Progenitor cell of endocrine pancreas (in vitro differentiated cells): ENCODE measurements around the gene ATXN7L1. TPM values are rescaled to one million over a fixed set of nuclear protein-coding genes. Genes with fewer than 3 reads are reported as not detected.
"Not testable (repeated sequence)": the region's sequence is repeated elsewhere in the genome, so short reads cannot be mapped to it uniquely, and the experiment has no call there.

Experiments used
- DNase-seq: peaks from one replicate; pipeline ENCODE4 v3.0.0; 2021; ENCODE audit warnings: low spot score; ENCODE audit not compliant: unreplicated experiment
- H3K27ac Mint-ChIP-seq: 2 replicates; pipeline ENCODE4 v1.8.0; 2021; ENCODE audit warnings: mild to moderate bottlenecking, moderate library complexity, mixed read lengths
- H3K27me3 Mint-ChIP-seq: 2 replicates; pipeline ENCODE4 v1.8.0; 2021; ENCODE audit warnings: mixed read lengths
- H3K36me3 Mint-ChIP-seq: 2 replicates; pipeline ENCODE4 v1.8.0; 2022; ENCODE audit warnings: mixed read lengths; ENCODE audit not compliant: insufficient read depth
- H3K4me1 Mint-ChIP-seq: 2 replicates; pipeline ENCODE4 v1.8.0; 2021; ENCODE audit warnings: low read depth, mixed read lengths
- H3K4me3 Mint-ChIP-seq: 2 replicates; pipeline ENCODE4 v1.8.0; 2021; ENCODE audit warnings: low read depth, mild to moderate bottlenecking, moderate library complexity, mixed read lengths
- H3K9me3 Mint-ChIP-seq: 2 replicates; pipeline ENCODE4 v1.8.0; 2021; ENCODE audit warnings: low read depth, mixed read lengths
- CTCF ChIP-seq: fragments of 200-600 bp; sonication (generic); IDR thresholded peaks from one replicate; pipeline ENCODE4 v1.5.0; 2021; ENCODE audit warnings: antibody characterized with exemption, mild to moderate bottlenecking; ENCODE audit not compliant: unreplicated experiment
- total RNA-seq: library from RNA; stranded (reverse); gene quantifications from 2 replicates; pipeline ENCODE4 v1.2.1, GENCODE V29; 2021

The ATXN7L1 gene
- total RNA-seq, 1 donor from 2014 or later, result 18.3 TPM

- no peak for TF ChIP-seq CTCF
- Mint-ChIP-seq H3K27me3 (no peaks in the 10 kb centered on the region), H3K36me3 (peaks cover 9% of the 10 kb centered on the region), H3K4me1 (no peaks in the 10 kb centered on the region), H3K27ac (no peak overlapping the region), H3K4me3 (no peak overlapping the region), H3K9me3 (no peaks in the 10 kb centered on the region)
- no peak for DNase-seq
Measured at GRCh38 chr7:105610165-105610930, 266.1 kb downstream of the ATXN7L1 start.

DNA sequence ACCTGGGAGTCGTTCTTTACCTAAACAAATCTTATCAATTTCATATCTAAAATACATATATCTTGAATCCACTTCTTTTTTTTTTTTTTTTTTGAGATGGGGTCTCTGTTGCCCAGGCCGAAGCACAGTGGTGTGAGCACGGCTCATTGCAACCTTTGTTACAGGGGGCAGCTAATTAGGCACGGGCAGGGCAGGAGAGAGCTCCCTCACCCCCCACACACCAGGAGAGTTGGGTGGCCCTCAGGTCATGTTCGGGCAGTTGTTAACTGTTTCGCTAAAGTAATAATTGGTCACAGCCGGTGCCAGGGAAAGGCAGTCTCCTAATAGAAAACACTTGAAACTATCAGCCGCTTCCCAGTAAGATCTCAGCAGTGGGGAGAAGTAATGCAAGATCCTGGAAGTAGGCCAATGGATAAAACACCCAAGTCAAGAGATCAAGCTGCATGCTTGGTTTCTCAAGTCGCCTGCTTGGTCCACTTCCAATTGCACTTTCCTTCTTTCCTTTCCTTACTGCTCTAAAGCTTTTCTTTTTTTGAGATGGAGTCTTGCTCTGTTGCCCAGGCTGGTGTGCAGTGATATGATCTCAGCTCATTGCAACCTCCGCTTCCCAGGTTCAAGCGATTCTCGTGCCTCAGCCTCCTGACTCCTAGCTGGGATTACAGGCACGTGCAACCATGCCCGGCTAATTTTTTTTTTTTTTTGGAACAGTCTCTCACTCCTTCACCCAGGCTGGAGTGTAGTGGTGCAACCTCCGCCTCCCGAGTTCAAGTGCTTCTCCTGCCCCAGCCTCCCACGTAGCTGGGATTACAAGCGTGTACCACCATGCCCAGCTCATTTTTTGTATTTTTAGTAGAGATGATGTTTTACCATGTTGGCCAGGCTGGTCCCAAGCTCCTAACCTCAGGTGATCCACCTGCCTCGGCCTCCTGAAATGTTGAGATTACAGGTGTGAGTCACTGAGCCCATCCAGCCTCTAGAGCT, 273.8 kb downstream of the ATXN7L1 start:
- no peaks in the 10 kb centered on the region for H3K4me1 Mint-ChIP-seq
- no peak overlapping the region for H3K4me3 Mint-ChIP-seq
- peaks cover 2% of the 10 kb centered on the region for H3K36me3 Mint-ChIP-seq
- no peaks in the 10 kb centered on the region for H3K27me3 Mint-ChIP-seq
- H3K9me3 Mint-ChIP-seq, result no peaks in the 10 kb centered on the region
- no peak overlapping the region for H3K27ac Mint-ChIP-seq
- no peak for TF ChIP-seq CTCF
- no peak for DNase-seq

DNA sequence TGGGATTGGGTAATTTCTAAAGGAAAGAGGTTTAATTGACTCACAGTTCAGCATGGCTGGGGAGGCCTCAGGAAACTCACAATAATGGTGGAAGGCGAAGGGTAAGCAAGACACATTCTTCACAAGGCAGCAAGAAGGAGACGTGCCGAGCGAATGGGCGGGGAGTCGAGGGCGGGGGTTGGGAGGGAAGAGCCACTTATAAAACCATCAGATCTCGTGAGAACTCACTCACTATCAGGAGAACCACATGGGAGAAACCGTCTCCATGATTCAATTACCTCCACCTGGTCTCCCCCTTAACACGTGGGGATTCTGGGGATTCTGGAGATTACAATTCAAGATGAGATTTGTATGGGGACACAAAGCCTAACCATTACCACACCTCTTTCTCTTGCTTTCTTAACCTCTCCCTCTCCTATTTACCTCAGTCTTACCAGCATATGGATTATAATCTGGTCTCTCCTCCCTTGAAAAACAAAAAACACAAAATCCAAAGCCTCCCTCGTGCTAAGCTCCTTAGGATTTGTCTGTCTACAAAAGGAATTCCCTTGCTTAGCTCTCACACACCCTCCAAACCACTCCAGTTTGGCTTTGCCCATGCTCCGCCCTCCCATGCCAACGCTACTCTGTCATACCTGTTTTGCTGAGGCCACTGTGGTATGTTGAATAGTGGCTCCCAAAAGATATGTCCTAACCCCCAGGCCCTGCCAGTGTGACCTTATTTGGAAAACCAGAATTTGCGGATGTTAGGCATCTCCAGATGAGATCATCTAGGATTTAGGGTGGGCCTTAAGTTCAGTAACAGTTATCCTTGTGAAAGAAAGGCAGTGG, 275.5 kb downstream of the ATXN7L1 start:
- H3K27ac Mint-ChIP-seq, result no peak overlapping the region
- H3K9me3 Mint-ChIP-seq, result no peaks in the 10 kb centered on the region
- H3K27me3 Mint-ChIP-seq, result peaks cover 3% of the 10 kb centered on the region
- H3K4me1 Mint-ChIP-seq, result no peaks in the 10 kb centered on the region
- peaks cover 2% of the 10 kb centered on the region for H3K36me3 Mint-ChIP-seq
- no peak overlapping the region for H3K4me3 Mint-ChIP-seq
- DNase-seq, result no peak
- no peak for TF ChIP-seq CTCF

DNA sequence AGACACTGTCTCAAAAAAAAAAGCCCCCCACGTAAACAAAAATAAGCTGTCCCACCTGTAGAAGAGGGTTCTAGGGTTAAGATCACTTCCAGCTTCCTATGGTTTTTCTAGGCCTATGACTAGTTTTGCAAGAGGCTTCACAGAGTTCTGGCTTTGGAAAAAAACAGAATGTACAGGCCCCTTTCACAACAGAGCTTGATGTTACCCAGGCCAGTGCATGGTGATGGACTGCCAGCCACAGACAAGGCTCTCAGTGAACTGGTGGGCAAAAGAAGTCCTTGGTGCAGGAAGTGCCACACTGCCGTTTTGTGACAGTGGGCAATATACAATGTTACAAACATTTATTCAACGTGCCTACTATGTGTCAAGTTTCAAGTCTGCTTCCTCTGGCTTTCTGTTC, 276.8 kb downstream of the ATXN7L1 start:
- Mint-ChIP-seq H3K27me3 (peaks cover 3% of the 10 kb centered on the region), H3K4me3 (no peak overlapping the region), H3K27ac (no peak overlapping the region), H3K36me3 (peaks cover 2% of the 10 kb centered on the region), H3K9me3 (no peaks in the 10 kb centered on the region), H3K4me1 (no peaks in the 10 kb centered on the region)
- no peak for TF ChIP-seq CTCF
- DNase-seq, result no peak

DNA sequence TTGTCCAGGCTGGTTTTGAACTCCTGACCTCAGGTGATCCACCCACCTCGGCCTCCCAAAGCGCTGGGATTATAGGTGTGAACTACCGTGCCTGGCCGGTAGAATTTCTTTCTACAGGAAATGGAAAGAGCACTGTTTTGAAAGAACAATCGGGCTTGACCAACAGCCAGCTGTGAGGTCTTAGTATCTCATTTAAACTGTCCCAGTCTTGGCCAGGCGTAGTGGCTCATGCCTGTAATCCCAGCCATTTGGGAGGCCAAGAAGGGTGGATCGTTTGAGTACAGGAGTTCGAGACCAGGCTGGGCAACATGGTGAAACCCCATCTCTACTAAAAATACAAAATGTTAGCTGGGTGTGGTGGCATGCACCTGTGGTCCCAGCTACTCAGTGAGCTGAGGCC, 277.3 kb downstream of the ATXN7L1 start:
- H3K4me1 Mint-ChIP-seq, H3K9me3 Mint-ChIP-seq, H3K27me3 Mint-ChIP-seq, H3K4me3 Mint-ChIP-seq, H3K36me3 Mint-ChIP-seq, H3K27ac Mint-ChIP-seq, DNase-seq: not testable (repeated sequence)
